HG02938 (cell line): ENCODE results near the gene REG4.
"Not testable (repeated sequence)": the region's sequence is repeated elsewhere in the genome, so short reads cannot be mapped to it uniquely, and the experiment has no call there.

Source experiments
- ATAC-seq: cut with Tn5 transposase; IDR thresholded peaks from one replicate; pipeline ENCODE4 v1.9.1; 2021; ENCODE audit warnings: mild to moderate bottlenecking, moderate library complexity; ENCODE audit not compliant: unreplicated experiment

Gene REG4

DNA sequence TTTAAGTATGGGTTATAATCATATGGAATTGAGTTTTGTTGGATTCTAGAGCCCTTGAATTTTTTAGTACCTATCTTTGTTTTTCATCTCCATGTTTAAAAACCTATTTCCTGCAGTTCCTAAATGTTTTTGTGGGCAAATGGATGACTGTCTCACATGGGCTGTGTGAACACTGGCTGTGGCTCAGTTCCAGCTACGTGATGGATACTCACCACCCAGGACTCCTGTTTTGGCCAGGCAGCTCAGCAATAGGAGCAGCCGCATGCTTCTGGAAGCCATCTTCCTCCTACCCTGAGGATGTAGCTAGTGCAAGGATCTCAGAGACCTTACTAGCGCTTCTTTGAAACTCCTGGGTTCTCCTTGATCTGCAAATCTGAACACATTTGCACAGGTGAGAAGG is 2.8 kb downstream of the REG4 start:
- no peak for ATAC-seq

- no peak for ATAC-seq
Observed at GRCh38 chr1:119806489-119806888, 4.8 kb downstream of the REG4 start.

DNA sequence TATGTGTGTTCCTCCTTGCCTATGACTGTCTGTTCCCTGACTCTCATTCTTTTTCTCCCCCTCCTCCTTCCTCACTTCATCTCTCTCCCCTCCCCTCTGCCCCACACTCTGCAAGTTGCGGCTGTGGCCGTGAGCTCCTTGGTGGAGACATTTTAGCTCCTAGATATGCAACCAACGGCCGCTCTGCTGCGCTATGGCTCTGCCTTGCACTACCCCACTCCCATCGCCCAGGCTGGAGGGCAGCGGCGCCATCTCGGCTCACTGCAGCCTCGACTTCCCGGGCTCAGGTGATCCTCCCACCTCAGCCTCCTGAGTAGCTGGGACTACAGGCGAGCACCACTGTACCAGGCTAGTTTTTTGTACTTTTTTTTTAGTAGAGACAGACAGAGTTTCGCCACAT is 5.5 kb downstream of the REG4 start:
- no peak for ATAC-seq

GRCh38 chr1:119805247-119805646 is 6.0 kb downstream of the REG4 start:
- no peak for ATAC-seq

- ATAC-seq, result no peak
Observed at GRCh38 chr1:119799599-119800177, 11.6 kb downstream of the REG4 start.

DNA sequence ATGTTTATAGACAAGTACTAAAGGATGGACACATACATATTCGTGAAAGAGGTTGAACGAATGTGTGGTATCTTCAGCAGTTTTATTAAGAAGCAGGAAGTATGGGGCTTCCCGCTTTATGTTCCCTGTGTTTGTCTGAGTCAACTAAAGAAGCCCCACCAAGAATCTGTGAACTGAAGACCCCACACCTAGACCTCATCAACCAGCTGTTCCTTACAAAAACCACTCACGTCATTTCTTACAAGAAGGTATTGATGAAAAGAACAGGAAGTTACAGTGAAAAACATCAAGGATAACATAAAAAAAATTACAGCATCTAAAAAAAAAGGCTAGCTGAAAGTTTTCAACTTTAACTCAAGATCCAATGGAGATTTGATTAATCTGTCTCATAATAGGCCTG is 12.3 kb downstream of the REG4 start:
- no peak for ATAC-seq

DNA sequence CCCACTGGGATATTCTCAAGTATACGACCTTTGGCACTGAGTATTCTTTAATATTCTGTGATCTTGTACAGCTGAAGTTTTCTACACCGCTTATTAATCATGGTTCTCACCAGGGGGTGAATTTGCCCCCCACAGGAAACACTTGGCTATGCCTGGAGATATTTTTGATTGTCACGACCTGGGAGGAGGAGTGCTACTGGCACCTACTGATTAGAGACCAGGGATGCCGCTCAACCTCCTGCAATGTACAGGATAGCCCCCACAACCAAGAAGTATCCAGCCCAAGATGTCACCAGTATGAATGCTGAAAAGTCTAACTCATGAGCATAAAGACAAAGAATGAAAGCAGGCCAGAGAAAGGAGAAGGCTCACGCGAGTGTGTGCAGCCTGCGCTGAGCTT is 13.7 kb downstream of the REG4 start:
- ATAC-seq, result no peak

- ATAC-seq, result no peak
Observed at GRCh38 chr1:119797162-119797561, 14.1 kb downstream of the REG4 start.

GRCh38 chr1:119795261-119796200 is 15.7 kb downstream of the REG4 start:
- no peak for ATAC-seq

- ATAC-seq, result no peak
Observed at GRCh38 chr1:119794876-119795240, 16.4 kb downstream of the REG4 start.

GRCh38 chr1:119794230-119794875 is 16.9 kb downstream of the REG4 start:
- ATAC-seq, result no peak

DNA sequence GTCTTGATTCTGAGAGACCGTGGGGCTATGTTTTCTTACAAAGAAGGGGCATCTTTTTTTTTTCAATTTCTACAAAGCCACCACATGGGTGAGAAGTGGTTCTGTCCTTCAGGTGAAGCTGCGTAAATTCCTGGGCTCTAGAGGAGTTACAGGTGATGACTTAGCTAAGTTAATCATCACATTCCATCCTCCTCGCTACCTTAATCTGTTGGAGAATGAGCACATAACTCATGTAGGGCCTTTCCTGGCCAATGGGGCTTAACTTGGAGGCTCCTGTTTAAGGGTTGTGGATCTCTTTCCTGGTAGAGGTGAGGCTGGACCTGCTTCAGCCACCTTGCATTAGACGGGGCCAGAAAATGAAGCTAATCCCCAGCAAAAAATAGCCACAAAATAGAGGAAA is 19.9 kb downstream of the REG4 start:
- no peak for ATAC-seq

GRCh38 chr1:119790451-119791198 is 20.6 kb downstream of the REG4 start:
- ATAC-seq, result no peak

DNA sequence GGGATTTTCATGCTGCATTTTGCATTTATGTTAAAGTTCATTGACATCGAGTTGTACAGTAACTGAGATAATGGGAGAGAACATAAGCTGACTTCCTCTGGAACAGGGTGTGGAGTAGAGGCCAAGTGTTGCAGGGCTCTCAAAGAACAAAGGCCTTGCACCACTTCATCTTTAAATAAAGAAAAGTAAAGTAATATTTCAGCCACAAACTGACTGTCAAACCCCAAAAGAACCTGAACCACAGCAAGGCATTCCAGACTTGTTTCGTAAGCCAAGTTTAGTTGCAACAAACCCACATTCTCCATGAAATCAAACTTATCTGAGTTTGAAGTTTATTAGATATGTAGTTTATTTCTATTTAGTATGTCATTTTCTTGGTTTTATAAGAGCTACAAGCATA is 23.5 kb downstream of the REG4 start:
- no peak for ATAC-seq

DNA sequence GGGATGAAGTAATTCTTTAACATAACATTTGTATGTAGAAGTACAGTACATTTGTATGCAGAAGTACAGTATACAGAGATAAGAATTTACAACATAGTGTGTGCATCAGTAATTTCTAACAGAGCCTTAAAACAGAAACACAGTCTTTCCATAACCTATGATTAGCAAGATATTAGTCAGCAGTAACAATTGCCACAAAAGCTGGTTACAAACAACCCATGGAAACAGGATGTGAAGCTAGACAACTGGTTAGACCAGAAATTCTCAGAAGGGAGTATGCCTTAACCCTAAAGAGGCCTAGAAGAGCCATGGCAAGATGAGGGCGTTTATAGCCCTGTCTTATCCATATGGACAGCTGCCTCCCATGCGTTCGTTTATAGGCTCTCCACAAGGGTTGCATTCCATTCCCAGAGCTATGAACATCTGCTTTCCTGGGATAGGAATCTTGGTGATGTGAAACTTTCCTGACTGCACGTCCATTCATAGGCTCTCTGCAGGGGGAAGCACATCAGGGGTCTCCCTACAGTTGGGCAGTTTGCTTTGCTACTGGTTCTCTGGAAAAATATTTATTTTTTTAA is 24.7 kb downstream of the REG4 start:
- not testable (repeated sequence) for ATAC-seq

DNA sequence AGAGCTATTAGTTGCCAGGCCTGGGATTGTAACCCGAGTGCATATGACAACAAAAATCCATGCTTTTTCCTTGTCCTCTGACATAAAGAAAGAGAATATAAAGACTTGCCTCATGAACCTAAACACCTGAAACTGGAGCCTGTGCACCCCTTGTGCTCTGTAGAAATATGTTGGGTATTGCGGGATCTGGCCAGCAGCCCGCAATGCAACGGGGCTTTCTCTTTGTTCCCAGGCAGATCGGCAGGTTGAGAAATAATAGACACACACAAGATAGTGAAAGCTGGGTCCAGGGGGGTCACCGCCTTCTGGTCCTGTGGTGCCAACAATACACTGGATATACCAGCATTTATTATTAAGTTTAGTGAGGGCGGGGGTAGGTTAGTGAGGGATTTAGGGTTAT is 25.2 kb downstream of the REG4 start:
- not testable (repeated sequence) for ATAC-seq

- no peak for ATAC-seq
Observed at GRCh38 chr1:119784191-119784781, 27.0 kb downstream of the REG4 start.

DNA sequence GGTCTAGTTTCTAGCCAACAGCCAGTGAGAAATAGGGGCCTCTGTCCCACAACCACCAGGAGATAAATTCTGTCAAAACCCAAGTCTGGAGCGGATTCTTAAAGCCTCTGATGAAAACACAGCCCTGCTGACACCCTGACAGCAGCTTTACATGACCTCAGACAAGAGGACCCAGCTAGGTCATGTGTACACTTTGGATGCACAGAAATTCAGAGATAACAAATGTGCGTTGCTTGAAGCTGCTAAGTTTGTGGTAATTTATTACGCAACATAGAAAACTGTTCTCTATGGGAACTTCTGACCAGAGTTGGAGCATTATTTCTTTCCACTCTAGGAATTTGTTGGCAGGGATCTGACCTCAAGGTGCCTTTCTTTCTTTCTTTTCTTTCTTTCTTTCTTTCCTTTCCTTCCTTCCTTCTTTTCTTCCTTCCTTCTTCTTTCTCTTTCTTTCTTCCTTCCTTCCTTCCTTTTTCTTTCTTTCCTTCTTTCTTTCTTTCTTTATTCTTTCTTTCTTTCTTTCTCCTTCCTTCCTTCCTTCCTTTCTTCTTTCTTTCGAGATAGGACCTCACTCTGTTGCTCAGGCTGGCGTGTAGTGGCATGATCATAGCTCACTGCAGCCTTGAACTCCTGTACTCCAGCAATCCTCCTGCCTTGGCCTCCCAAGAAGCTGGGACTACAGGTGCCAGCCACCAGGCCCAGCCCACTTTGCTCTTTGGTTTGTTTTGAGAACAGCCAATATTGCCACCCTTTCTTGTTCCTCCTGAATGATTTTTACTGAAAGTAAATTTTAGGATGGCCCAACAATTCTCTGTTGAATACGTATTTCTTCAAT is 27.7 kb downstream of the REG4 start:
- no peak for ATAC-seq

DNA sequence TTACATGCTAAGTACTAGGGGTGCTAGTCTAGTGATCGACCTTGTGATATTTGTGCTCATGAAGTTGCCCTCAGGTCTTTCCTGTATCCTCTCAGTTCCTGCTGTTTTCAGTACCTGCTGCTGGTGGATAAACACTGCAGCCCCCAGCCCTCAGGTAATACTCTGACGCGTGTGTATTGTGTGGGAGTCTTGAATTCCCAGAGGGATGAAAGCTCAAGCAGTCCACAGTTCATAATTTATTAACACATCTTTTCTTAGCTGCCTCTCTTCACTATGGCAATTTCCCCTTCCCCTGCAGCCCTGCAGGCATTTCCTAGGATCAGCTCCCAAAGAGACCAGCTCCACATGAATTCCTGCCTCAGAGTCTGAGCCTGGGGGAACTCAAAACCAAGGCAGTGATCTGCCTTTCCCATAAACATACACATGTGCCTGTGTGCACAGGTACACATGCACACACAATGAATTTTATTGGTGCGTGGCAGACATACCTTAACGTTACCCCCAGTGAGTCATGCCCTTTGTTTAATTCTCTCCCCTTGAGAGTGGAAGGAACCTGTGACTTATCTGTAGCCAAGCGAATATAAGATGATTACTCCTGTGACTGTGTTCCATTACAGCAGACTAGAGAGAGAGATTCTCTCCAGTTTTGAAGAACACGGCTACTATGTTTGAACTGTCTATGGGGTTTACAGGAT is 28.5 kb downstream of the REG4 start:
- no peak for ATAC-seq
